Neural crest cell (in vitro differentiated cells): ENCODE measurements around the gene SEMA3E. TPM values are rescaled to one million over a fixed set of nuclear protein-coding genes. Genes with fewer than 3 reads are reported as not detected.
"Not testable (repeated sequence)": the region's sequence is repeated elsewhere in the genome, so short reads cannot be mapped to it uniquely, and the experiment has no call there.

Experiments used
- DNase-seq: peaks from one replicate; pipeline ENCODE4 v3.0.0; 2021; ENCODE audit warnings: low read depth, mixed read lengths, low spot score
- H3K27ac Mint-ChIP-seq: one replicate; pipeline ENCODE4 v1.8.0; 2021; ENCODE audit warnings: mild to moderate bottlenecking, mixed read lengths; ENCODE audit not compliant: unreplicated experiment
- H3K27me3 Mint-ChIP-seq: 2 replicates; pipeline ENCODE4 v1.8.0; 2021; ENCODE audit warnings: low read depth, mild to moderate bottlenecking, mixed read lengths
- H3K36me3 Mint-ChIP-seq: 2 replicates; pipeline ENCODE4 v1.8.0; 2021; ENCODE audit warnings: low read depth, mild to moderate bottlenecking, mixed read lengths
- H3K4me1 Mint-ChIP-seq: 2 replicates; pipeline ENCODE4 v1.8.0; 2021; ENCODE audit warnings: mixed read lengths
- H3K4me3 Mint-ChIP-seq: one replicate; pipeline ENCODE4 v1.8.0; 2021; ENCODE audit warnings: mild to moderate bottlenecking, mixed read lengths
- H3K9me3 Mint-ChIP-seq: 2 replicates; pipeline ENCODE4 v1.8.0; 2021; ENCODE audit warnings: mixed read lengths
- CTCF ChIP-seq: fragments of 200-600 bp; sonication (generic); conservative IDR thresholded peaks from 2 replicates; pipeline ENCODE4 v1.5.0; 2021; ENCODE audit warnings: antibody characterized with exemption, mild to moderate bottlenecking
- total RNA-seq: library from RNA; stranded (reverse); gene quantifications from 2 replicates; pipeline ENCODE4 v1.2.1, GENCODE V29; 2021

SEMA3E gene
- total RNA-seq, 1 donor from 2014 or later, result 0.09 TPM

DNA sequence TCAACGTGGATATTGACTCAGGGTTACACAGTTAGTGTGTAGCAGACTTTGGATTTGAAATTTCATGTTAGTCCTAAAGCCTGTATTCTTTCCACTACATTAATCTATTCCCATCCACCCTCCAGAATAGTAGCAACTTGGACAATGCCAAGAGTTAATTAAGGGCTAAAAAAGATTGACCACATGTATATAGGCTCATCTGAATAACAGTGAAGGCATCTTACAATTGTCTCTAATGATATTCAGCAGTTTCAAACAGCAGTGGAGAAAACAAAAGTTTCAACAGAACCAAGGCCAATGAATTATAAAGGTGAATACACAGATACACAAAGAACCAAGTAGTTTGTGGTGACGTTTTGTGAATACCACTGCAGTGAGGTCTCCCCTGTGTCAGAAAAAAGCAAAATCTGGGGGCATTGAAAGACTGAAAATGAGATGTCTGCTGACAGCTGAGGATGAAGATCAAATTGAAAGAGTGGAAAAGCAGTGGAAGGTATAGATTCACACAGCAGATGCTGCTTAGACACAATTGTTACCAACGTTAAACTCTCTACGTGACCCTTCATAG is 202.8 kb downstream of the SEMA3E start:
- H3K27ac Mint-ChIP-seq, result no peak overlapping the region
- no peaks in the 10 kb centered on the region for H3K27me3 Mint-ChIP-seq
- no peak for TF ChIP-seq CTCF
- H3K4me1 Mint-ChIP-seq, result peaks cover 7% of the 10 kb centered on the region
- H3K4me3 Mint-ChIP-seq, result no peak overlapping the region
- H3K36me3 Mint-ChIP-seq, result no peaks in the 10 kb centered on the region
- no peak for DNase-seq
- H3K9me3 Mint-ChIP-seq, result no peaks in the 10 kb centered on the region

DNA sequence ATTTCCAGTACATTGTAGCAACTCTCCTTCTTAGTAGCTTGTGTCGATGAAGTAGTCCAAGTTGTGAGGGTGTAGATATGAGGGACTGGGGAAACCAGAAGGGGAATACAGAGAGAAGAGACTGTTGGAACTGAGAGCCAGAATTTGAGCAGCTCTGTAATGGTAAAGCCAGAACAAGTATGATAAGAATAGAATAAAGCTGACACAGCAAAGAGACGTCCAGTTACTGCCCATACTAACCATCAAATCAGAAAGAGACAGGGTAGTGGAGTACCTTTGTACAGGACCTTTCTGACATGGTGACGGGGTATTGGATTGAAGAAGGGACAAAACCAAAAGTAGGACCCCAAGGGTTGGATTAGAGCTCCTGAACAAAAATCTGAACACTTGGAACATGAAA is 206.0 kb downstream of the SEMA3E start:
- no peaks in the 10 kb centered on the region for H3K9me3 Mint-ChIP-seq
- no peak for TF ChIP-seq CTCF
- no peak for DNase-seq
- H3K27ac Mint-ChIP-seq, result no peak overlapping the region
- H3K4me1 Mint-ChIP-seq, result peaks cover 15% of the 10 kb centered on the region
- no peaks in the 10 kb centered on the region for H3K36me3 Mint-ChIP-seq
- no peaks in the 10 kb centered on the region for H3K27me3 Mint-ChIP-seq
- H3K4me3 Mint-ChIP-seq, result no peak overlapping the region

DNA sequence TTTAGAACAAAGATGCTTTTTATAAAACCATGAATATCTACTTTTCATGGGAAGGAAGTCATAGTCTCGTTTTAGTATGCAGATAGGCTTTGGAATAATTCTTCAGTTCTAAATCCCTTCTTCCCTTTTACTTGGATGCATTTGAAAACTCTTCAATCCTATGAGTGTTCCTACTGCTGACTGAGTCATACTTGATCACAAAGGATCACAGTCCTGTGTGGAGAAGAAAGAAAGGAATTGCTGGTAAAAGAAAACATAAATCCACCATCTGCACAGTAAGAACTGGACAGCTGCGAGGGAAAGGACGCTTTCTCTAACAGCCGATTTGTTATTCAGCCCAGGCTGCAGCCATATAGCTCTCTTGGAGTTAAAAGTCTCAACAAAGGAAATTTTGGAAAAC is 209.9 kb downstream of the SEMA3E start:
- Mint-ChIP-seq H3K27me3 (no peaks in the 10 kb centered on the region), H3K9me3 (no peaks in the 10 kb centered on the region), H3K4me1 (peaks cover 8% of the 10 kb centered on the region), H3K27ac (peak overlapping the region; percentile 88), H3K36me3 (no peaks in the 10 kb centered on the region), H3K4me3 (no peak overlapping the region)
- DNase-seq, result no peak
- TF ChIP-seq CTCF, result no peak

- H3K27me3 Mint-ChIP-seq, DNase-seq, H3K9me3 Mint-ChIP-seq, H3K4me3 Mint-ChIP-seq, H3K27ac Mint-ChIP-seq, H3K36me3 Mint-ChIP-seq: not testable (repeated sequence)
- peaks cover 22% of the 10 kb centered on the region for H3K4me1 Mint-ChIP-seq
These were observed 218.7 kb downstream of the SEMA3E start for GRCh38 chr7:83430289-83430688.

DNA sequence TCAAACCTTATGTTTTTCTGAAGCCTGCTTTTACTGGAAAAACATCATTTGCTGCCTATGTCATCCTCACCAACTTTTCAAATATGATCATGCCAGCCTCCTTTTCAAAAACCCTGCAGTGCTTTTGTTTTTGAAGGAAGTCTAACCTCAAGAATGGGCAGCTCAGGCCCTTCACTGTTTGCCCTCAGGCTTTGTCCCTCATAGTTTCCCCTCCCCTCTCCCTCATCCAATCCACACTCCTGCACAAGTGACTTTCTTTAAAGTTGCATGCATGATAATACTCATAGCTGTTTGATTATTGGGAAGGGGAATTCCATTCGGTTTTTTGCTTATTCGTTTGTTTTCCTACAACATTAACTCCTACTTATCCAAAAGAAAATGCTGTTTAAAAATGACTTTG is 219.4 kb downstream of the SEMA3E start:
- TF ChIP-seq CTCF, result no peak
- DNase-seq, result no peak
- no peak overlapping the region for H3K4me3 Mint-ChIP-seq

GRCh38 chr7:83427884-83428283 is 221.1 kb downstream of the SEMA3E start:
- TF ChIP-seq CTCF, result no peak
- Mint-ChIP-seq H3K27ac (no peak overlapping the region), H3K4me3 (no peak overlapping the region)

More for the DNA sequence above, 219.4 kb downstream of the SEMA3E start:
- Mint-ChIP-seq H3K4me1 (peaks cover 22% of the 10 kb centered on the region), H3K27me3 (no peaks in the 10 kb centered on the region), H3K36me3 (no peaks in the 10 kb centered on the region), H3K27ac (no peak overlapping the region), H3K9me3 (no peaks in the 10 kb centered on the region)

More at GRCh38 chr7:83427884-83428283, 221.1 kb downstream of the SEMA3E start:
- peaks cover 22% of the 10 kb centered on the region for H3K4me1 Mint-ChIP-seq
- no peak for DNase-seq
- no peaks in the 10 kb centered on the region for H3K27me3 Mint-ChIP-seq
- H3K36me3 Mint-ChIP-seq, result no peaks in the 10 kb centered on the region
- H3K9me3 Mint-ChIP-seq, result no peaks in the 10 kb centered on the region
